Keratinocyte (primary cell): ENCODE measurements around the gene RAI1. TPM values are rescaled to one million over a fixed set of nuclear protein-coding genes. Genes with fewer than 3 reads are reported as not detected.

Experiments used
- DNase-seq: peaks from one replicate; pipeline ENCODE4 v3.0.0-alpha.2; 2011; ENCODE audit warnings: low read depth, missing footprints, low spot score
- FAIRE-seq: peaks from 2 replicates; lab custom pipeline; 2011; peaks lifted over from hg19 to GRCh38; lab: Jason Lieb, UNC
- H2AFZ ChIP-seq: 2 replicates; pipeline ENCODE4 v1.6.0; 2012; ENCODE audit warnings: low read length, control low read depth, inconsistent platforms; ENCODE audit not compliant: control insufficient read depth
- H3K27ac ChIP-seq: 2 replicates; pipeline ENCODE4 v1.5.1; 2011; ENCODE audit warnings: low read length; ENCODE audit not compliant: control insufficient read depth, insufficient read depth
- H3K27me3 ChIP-seq: 3 replicates; pipeline ENCODE4 v1.6.0; 2011; ENCODE audit warnings: low read length; ENCODE audit not compliant: control insufficient read depth, insufficient read depth; ENCODE audit errors: extremely low read depth
- H3K36me3 ChIP-seq, 2 experiments: 2 replicates in 1 of 2; 3 replicates in 1 of 2; pipeline ENCODE4 v1.5.1; 2011; ENCODE audit warnings: low read length in 2 of 2, mild to moderate bottlenecking in 1 of 2; ENCODE audit not compliant: control insufficient read depth in 2 of 2, insufficient read depth in 2 of 2; ENCODE audit errors: extremely low read depth in 1 of 2
- H3K4me1 ChIP-seq: 3 replicates; pipeline ENCODE4 v1.5.1; 2011; ENCODE audit warnings: low read length; ENCODE audit not compliant: control insufficient read depth, insufficient read depth; ENCODE audit errors: extremely low read depth
- H3K4me2 ChIP-seq: 3 replicates; pipeline ENCODE4 v1.6.0; 2011; ENCODE audit warnings: low read depth, low read length; ENCODE audit not compliant: control insufficient read depth, insufficient read depth; ENCODE audit errors: extremely low read depth
- H3K4me3 ChIP-seq, 3 experiments: fragments of 200-600 bp in 1 of 3; sonication (generic) in 1 of 3; 2 replicates in 2 of 3; 3 replicates in 1 of 3; pipeline ENCODE4 v1.5.1; 2011 to 2016; ENCODE audit warnings: low read length in 3 of 3, mild to moderate bottlenecking in 3 of 3, control low read depth in 2 of 3, inconsistent platforms in 1 of 3, low read depth in 1 of 3, mixed read lengths in 1 of 3, mixed run types in 1 of 3, moderate library complexity in 1 of 3; ENCODE audit not compliant: control insufficient read depth in 2 of 3, insufficient read depth in 2 of 3; ENCODE audit errors: extremely low read depth in 1 of 3
- H3K79me2 ChIP-seq: 2 replicates; pipeline ENCODE4 v1.6.0; 2012; ENCODE audit warnings: low read length; ENCODE audit not compliant: control insufficient read depth, insufficient read depth
- H3K9ac ChIP-seq: 3 replicates; pipeline ENCODE4 v1.6.0; 2011; ENCODE audit warnings: low read length; ENCODE audit not compliant: control insufficient read depth, insufficient read depth; ENCODE audit errors: extremely low read depth
- H3K9me1 ChIP-seq: 3 replicates; pipeline ENCODE4 v1.6.0; 2011; ENCODE audit warnings: low read length; ENCODE audit not compliant: control insufficient read depth, insufficient read depth; ENCODE audit errors: extremely low read depth
- H3K9me3 ChIP-seq: 2 replicates; pipeline ENCODE4 v1.5.1; 2012; ENCODE audit warnings: low read depth, low read length; ENCODE audit not compliant: control insufficient read depth
- H4K20me1 ChIP-seq: 3 replicates; pipeline ENCODE4 v1.6.0; 2011; ENCODE audit warnings: low read length; ENCODE audit not compliant: control insufficient read depth, insufficient read depth; ENCODE audit errors: extremely low read depth
- EZH2 ChIP-seq: IDR thresholded peaks from one replicate; pipeline ENCODE4 v1.6.1; 2012; ENCODE audit warnings: inconsistent platforms, mild to moderate bottlenecking, low read length, moderate library complexity
- dilution Hi-C: fragments of 300-500 bp; cut with MboI; formaldehyde crosslinking; loops from one replicate; pipeline ENCODE4 v1.7.0; 2020; ENCODE audit warnings: low sequenced_read_pairs; ENCODE audit not compliant: extremely low pct_ligation_motif_present
- polyA plus RNA-seq, 5 experiments: library from polyadenylated mRNA; depleted of rRNA in 3 of 5; stranded (reverse) in 3 of 5; stranded (forward) in 1 of 5; unstranded in 1 of 5; fragments of >200 nt; gene quantifications; 1 replicate in 1 of 5; 2 replicates in 3 of 5; 3 replicates in 1 of 5; pipeline versions ENCODE4 v1.2.1 to v1.2.3, GENCODE V29; 2011 to 2012; ENCODE audit warnings: missing spikeins in 2 of 5, low read depth in 1 of 5, low replicate concordance in 1 of 5
- TF ChIP-seq, protein P1 (sequence below), 3 experiments: IDR thresholded peaks in 1 of 3; conservative IDR thresholded peaks in 1 of 3; optimal IDR thresholded peaks in 1 of 3; 2 replicates in 2 of 3; 3 replicates in 1 of 3; pipeline versions ENCODE3 to v1.5.1; 2011; ENCODE audit warnings: low read length in 3 of 3, mild to moderate bottlenecking in 3 of 3, moderate library complexity in 2 of 3, control low read depth in 1 of 3, inconsistent platforms in 1 of 3; ENCODE audit not compliant: insufficient read depth in 2 of 3; ENCODE audit errors: extremely low read depth in 1 of 3

Gene RAI1
- polyA plus RNA-seq, 1 donor (not counting 4 experiments of a cell fraction or from before 2014, with no cell fraction given): 2.6 TPM

DNA sequence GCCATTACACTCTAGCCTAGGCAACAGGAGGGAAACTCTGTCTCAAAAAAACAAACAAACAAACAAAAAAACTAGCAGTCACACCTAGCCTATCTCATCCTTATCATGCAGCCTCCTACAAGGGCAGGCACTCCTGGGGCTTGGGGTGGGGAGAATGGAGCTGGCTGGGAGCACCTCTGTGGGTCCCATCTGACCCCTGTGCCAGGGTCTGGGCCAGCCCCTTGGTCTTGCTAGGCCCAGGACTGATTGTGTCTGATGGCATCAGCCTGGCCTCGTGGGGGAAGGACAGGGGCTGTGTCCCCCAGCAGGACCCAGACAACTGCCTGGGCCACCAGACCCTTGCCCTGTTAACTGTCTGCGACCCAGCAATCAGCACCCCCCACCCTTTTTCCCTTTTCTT lies 105.7 kb downstream of the RAI1 start:
- Histone ChIP-seq H3K4me3 (no peak overlapping the region), H3K4me2 (no peak overlapping the region), H3K4me1 (peaks cover 29% of the 10 kb centered on the region), H3K27ac (no peak overlapping the region), H3K36me3 (peaks cover 0 to 2% of the 10 kb centered on the region in 2 experiments), H2AFZ (no peak overlapping the region), H3K27me3 (no peaks in the 10 kb centered on the region), H3K9me3 (no peaks in the 10 kb centered on the region), H4K20me1 (peaks cover 13% of the 10 kb centered on the region), H3K9ac (no peak overlapping the region), H3K79me2 (peaks cover 65% of the 10 kb centered on the region), H3K9me1 (no peaks in the 10 kb centered on the region)
- DNase-seq: no peak
- dilution Hi-C loops: no loop called here
- TF ChIP-seq EZH2: no peak
- FAIRE-seq: no peak

DNA sequence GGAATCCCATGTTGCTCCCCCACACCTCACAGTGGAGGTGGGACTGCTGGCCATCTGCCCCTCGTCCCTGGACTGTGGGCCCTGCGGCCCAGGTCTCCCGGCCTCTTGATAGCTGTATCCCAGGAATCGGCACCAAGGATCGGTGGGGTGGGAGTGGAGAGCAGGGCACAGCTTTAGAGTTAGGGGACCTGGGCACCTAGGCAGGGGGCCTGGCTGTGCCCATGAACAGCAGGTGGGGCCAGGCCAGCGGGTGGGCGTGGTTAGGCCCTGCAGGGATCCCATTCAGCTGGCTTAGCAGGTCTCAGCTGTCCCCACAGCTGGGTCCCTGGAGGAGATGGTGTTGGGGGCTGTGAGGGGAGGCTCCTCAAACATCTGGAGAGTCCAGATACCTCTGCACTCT lies 106.3 kb downstream of the RAI1 start:
- FAIRE-seq: no peak
- no peak overlapping the region for H3K27ac ChIP-seq

More for the DNA sequence above, 106.3 kb downstream of the RAI1 start:
- dilution Hi-C loops: no loop called here
- Histone ChIP-seq H3K4me1 (peaks cover 29% of the 10 kb centered on the region), H3K4me3 (no peak overlapping the region), H3K9ac (no peak overlapping the region), H4K20me1 (peaks cover 13% of the 10 kb centered on the region), H3K4me2 (no peak overlapping the region), H3K9me3 (no peaks in the 10 kb centered on the region), H3K79me2 (peaks cover 68% of the 10 kb centered on the region), H3K27me3 (no peaks in the 10 kb centered on the region), H2AFZ (no peak overlapping the region), H3K36me3 (peaks cover 0 to 2% of the 10 kb centered on the region in 2 experiments), H3K9me1 (no peaks in the 10 kb centered on the region)
- TF ChIP-seq, protein P1, sequence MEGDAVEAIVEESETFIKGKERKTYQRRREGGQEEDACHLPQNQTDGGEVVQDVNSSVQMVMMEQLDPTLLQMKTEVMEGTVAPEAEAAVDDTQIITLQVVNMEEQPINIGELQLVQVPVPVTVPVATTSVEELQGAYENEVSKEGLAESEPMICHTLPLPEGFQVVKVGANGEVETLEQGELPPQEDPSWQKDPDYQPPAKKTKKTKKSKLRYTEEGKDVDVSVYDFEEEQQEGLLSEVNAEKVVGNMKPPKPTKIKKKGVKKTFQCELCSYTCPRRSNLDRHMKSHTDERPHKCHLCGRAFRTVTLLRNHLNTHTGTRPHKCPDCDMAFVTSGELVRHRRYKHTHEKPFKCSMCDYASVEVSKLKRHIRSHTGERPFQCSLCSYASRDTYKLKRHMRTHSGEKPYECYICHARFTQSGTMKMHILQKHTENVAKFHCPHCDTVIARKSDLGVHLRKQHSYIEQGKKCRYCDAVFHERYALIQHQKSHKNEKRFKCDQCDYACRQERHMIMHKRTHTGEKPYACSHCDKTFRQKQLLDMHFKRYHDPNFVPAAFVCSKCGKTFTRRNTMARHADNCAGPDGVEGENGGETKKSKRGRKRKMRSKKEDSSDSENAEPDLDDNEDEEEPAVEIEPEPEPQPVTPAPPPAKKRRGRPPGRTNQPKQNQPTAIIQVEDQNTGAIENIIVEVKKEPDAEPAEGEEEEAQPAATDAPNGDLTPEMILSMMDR (optimal IDR thresholded peaks at IDR 0.05 in 1 of 3, IDR thresholded peaks at IDR 0.05 in 1 of 3, conservative IDR thresholded peaks at IDR 0.05 in 1 of 3; ENCODE audit: extremely low read depth in 1 of 3, insufficient read depth in 2 of 3, low read length in 3 of 3): no peak
- TF ChIP-seq EZH2: no peak
- DNase-seq: no peak
